ENCODE results near the gene PRSS33.

PRSS33 gene

DNA sequence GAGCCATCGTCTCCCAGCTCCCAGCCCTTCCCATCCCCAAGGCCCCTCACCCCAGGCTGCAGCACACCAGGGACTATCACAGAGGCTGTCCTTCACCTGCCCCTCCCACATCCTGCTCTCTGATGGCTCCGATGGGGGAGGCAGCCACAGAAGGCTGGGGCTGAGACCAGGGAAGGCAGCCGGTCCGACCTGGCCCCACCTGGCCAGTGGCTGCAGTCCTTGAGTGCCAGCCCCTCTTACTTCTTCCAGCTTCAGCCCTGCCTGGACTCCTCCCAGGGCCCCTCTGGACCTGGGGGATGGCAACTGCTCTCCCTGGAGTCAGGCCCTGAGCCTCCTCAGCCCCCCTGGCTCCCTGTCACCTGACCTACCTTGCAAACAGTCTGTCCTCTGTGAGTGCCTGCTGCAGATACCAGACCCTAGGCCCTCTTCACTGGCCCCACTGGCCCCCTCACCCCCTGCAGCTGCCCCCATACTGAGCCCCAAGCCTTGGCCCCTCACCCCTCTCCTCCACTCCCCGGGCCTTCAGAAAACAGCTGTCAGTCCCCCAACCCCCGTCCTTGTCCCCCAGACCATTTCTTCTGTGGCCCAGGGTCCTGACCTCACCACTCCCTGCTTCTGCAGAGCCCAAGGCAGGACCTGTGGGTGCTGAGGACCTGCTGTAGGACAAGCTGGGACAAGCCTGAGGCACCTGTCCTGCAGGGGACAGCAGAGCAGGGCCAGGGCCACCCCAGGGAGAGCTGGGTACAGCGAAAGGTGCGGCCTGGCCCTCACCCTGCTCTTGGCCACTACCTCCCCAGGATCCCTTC is 47.5 kb downstream of the PRSS33 start:
- no peak for DNase-seq (ENCODE audit: low spot score)

DNA sequence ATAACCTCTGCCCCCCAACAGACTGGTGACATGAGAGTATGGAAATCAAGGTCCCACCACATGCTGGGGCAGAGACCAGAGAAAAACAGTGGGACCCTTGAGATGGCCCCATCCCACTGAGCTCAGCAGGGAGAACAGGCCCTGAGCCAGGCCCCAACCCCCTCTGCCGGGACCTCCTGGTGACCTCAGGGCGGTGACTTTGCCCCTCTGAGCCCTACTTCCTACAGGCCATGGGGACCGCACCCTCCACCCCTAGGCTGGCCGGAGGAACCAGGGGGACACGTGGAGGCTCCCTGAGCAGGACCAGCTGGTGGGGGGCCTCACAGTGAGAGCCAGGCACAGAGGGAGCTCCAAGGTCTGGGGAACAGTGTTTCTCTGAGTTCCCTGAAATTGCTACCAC is 48.7 kb downstream of the PRSS33 start:
- DNase-seq (ENCODE audit: low spot score): no peak

DNA sequence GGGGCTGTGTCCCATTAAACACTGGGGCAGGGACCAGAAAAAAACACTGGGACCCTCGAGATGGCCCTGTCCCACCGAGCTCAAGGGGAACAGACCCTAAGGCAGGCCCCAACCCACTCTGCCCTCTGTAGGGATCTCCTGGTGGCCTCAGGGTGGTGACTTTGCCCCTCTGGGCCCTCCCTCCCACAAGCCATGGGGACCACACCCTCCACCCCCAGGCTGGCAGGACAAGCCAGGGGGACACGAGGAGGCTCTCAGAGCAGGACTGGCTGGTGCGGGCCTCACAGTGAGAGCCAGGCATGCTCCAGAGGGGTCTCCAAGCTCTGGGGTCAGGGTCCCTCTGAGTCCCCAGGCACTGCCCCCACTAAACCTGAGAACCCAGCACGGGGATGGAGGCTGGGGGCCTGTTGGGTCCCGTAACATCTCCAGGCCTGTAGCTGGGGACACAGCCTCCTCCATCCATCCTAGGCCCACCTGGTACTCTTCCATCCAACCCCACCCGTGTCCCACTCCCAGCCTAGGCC is 49.4 kb downstream of the PRSS33 start:
- no peak for DNase-seq (ENCODE audit: low spot score)

DNA sequence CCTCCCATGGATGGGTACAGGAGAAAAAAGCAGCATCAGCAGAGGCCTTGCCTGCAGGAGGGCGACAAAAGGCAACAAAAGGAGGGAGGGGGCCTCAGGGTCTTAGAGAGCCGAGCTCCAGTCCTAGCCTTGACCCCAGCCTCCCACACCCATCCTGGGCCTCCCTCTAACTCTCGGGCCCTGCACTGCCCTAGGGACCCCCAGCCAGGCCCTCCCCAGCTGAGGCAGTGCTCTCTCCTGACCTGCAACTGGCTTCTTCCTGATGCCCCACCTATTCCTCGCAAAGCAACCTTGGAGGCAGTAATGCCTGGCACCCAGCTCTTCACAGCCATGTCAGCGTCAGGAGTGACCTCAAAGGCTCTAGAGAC is 50.1 kb downstream of the PRSS33 start:
- no peak for DNase-seq (ENCODE audit: low spot score)

DNA sequence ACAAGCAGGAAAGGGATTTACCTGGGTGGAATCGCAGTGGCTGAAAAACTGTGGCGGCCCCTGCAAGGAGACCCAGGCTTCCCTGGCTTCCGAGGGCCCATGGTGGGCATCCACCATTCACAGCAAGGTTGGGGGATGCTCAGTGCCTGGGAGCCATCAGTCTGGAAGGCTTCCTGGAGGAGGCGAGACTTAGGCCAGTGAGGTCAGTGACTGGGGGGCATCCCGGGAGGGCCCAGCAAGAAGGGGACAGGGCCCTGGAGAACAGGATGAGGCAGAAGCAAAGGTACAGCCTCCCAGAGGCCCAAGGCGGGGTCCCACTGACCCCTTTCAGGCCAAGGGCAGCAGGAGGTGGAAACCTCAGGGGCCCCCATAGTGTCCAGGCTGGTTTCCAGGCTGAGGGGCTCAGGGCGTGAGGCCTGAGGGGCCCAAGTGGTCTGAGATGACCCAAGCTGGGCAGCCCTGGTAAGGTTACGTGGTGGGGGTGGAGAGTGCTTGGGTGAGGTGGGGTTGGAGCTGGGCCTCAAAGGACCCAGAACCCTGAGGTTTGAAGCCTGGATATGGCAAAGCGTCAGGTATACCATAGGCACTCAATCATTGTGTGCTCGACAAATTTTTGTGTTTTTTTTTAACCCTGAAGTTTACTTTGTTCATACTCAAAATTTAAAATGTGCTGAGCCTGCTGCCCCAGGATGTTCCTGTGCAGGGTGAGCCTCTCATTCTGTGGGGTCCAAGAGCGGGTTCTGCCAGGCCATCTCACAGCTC is 50.7 kb downstream of the PRSS33 start:
- no peak for DNase-seq (ENCODE audit: low spot score)

GRCh38 chr16:2734844-2735515 is 52.4 kb downstream of the PRSS33 start:
- no peak for DNase-seq (ENCODE audit: low spot score)

Data from COLO829 (cell line).